HCT116 (cell line): ENCODE data around the gene MED27.

Experiments
- CEBPB ChIP-seq: IDR thresholded peaks from 2 replicates; pipeline ENCODE4 v1.6.1; 2012; ENCODE audit warnings: low read depth
- EZH2 ChIP-seq: fragments of 200-600 bp; sonication (generic); IDR thresholded peaks from 2 replicates; pipeline ENCODE4 v1.6.1; 2017; ENCODE audit warnings: antibody characterized with exemption, mixed run types
- POLR2A ChIP-seq: IDR thresholded peaks from 2 replicates; pipeline ENCODE4 v1.7.0; 2011; ENCODE audit warnings: borderline replicate concordance; ENCODE audit not compliant: insufficient read depth, insufficient read length; ENCODE audit errors: extremely low read depth
- YY1 ChIP-seq: IDR thresholded peaks from 2 replicates; pipeline ENCODE4 v1.6.1; 2011; ENCODE audit warnings: low read length, low read depth, moderate library complexity, mild to moderate bottlenecking; ENCODE audit not compliant: insufficient replicate concordance; ENCODE audit errors: extremely low read depth
- TF ChIP-seq, protein P1 (sequence below), 3 experiments: fragments of 200-600 bp in 1 of 3; sonication (generic) in 1 of 3; IDR thresholded peaks in 2 of 3; conservative IDR thresholded peaks in 1 of 3; 2 replicates each; pipeline ENCODE4 v1.5.1; 2012 to 2017; ENCODE audit warnings: low read depth in 2 of 3, low read length in 2 of 3, antibody characterized with exemption in 1 of 3, borderline replicate concordance in 1 of 3, control low read depth in 1 of 3, mild to moderate bottlenecking in 1 of 3, mixed read lengths in 1 of 3, mixed run types in 1 of 3, moderate library complexity in 1 of 3; ENCODE audit not compliant: insufficient read depth in 1 of 3

GRCh38 chr9:131856105-131856504 is 223.6 kb downstream of the MED27 start:
- TF ChIP-seq, protein P1, sequence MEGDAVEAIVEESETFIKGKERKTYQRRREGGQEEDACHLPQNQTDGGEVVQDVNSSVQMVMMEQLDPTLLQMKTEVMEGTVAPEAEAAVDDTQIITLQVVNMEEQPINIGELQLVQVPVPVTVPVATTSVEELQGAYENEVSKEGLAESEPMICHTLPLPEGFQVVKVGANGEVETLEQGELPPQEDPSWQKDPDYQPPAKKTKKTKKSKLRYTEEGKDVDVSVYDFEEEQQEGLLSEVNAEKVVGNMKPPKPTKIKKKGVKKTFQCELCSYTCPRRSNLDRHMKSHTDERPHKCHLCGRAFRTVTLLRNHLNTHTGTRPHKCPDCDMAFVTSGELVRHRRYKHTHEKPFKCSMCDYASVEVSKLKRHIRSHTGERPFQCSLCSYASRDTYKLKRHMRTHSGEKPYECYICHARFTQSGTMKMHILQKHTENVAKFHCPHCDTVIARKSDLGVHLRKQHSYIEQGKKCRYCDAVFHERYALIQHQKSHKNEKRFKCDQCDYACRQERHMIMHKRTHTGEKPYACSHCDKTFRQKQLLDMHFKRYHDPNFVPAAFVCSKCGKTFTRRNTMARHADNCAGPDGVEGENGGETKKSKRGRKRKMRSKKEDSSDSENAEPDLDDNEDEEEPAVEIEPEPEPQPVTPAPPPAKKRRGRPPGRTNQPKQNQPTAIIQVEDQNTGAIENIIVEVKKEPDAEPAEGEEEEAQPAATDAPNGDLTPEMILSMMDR (IDR thresholded peaks at IDR 0.05 in 2 of 3, conservative IDR thresholded peaks at IDR 0.05 in 1 of 3; ENCODE audit: borderline replicate concordance in 1 of 3, insufficient read depth in 1 of 3, low read depth in 2 of 3, low read length in 2 of 3), result peak; percentile 56 to 60 (median 59)
- TF ChIP-seq EZH2 (no peak), CEBPB (no peak), POLR2A (no peak), YY1 (no peak)
